ENCODE results near the gene GALNS.

DNA sequence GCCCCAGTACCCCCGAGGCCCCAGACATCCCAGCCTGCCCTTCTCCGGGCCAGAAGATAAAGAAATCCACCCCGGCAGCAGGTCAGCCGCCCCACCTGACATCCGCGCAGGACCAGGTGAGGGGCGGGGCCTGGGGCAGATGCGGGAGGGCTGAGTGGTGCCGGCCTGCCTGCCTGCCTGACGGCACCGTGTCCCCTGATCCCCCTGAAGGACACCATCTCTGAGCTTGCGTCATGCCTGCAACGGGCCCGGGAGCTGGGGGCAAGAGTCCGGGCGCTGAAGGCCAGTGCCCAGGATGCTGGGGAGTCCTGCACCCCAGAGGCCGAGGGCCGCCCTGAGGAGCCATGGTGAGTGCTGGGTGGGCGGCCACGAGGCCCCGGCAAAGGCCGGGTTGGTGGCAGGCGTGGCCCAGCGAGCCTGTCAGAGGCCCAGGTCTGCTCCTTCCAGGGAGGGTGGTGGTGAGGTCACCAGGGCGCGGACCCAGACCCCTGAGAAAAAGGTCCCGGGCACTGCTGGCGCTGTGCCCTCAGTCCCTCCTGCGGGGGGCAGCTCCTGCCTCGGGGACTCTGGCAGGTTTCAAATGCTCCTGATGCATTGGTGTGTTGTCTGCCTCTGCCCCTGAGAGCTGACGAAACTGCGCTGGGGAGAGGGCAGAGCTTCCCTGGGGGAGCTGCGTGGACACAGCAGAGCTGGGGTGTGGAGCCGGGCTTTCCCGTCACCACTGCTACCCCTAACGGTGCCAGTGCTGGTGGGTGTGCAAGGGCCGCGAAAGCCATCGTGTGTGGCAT is 52.0 kb downstream of the GALNS start:
- TF ChIP-seq, protein P1, sequence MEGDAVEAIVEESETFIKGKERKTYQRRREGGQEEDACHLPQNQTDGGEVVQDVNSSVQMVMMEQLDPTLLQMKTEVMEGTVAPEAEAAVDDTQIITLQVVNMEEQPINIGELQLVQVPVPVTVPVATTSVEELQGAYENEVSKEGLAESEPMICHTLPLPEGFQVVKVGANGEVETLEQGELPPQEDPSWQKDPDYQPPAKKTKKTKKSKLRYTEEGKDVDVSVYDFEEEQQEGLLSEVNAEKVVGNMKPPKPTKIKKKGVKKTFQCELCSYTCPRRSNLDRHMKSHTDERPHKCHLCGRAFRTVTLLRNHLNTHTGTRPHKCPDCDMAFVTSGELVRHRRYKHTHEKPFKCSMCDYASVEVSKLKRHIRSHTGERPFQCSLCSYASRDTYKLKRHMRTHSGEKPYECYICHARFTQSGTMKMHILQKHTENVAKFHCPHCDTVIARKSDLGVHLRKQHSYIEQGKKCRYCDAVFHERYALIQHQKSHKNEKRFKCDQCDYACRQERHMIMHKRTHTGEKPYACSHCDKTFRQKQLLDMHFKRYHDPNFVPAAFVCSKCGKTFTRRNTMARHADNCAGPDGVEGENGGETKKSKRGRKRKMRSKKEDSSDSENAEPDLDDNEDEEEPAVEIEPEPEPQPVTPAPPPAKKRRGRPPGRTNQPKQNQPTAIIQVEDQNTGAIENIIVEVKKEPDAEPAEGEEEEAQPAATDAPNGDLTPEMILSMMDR (IDR thresholded peaks at IDR 0.05) = no peak
- TF ChIP-seq EP300 (IDR thresholded peaks at IDR 0.05) (no peak), POLR2A (IDR thresholded peaks at IDR 0.05; ENCODE audit: low read length) (no peak)
- TF ChIP-seq, protein P2, sequence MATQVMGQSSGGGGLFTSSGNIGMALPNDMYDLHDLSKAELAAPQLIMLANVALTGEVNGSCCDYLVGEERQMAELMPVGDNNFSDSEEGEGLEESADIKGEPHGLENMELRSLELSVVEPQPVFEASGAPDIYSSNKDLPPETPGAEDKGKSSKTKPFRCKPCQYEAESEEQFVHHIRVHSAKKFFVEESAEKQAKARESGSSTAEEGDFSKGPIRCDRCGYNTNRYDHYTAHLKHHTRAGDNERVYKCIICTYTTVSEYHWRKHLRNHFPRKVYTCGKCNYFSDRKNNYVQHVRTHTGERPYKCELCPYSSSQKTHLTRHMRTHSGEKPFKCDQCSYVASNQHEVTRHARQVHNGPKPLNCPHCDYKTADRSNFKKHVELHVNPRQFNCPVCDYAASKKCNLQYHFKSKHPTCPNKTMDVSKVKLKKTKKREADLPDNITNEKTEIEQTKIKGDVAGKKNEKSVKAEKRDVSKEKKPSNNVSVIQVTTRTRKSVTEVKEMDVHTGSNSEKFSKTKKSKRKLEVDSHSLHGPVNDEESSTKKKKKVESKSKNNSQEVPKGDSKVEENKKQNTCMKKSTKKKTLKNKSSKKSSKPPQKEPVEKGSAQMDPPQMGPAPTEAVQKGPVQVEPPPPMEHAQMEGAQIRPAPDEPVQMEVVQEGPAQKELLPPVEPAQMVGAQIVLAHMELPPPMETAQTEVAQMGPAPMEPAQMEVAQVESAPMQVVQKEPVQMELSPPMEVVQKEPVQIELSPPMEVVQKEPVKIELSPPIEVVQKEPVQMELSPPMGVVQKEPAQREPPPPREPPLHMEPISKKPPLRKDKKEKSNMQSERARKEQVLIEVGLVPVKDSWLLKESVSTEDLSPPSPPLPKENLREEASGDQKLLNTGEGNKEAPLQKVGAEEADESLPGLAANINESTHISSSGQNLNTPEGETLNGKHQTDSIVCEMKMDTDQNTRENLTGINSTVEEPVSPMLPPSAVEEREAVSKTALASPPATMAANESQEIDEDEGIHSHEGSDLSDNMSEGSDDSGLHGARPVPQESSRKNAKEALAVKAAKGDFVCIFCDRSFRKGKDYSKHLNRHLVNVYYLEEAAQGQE (IDR thresholded peaks at IDR 0.05) = no peak
